AG08395 (cell line): ENCODE results near the gene MS4A6A.

Experiments
- DNase-seq: peaks from one replicate; pipeline ENCODE4 v3.0.0; 2012; ENCODE audit warnings: mixed read lengths, low spot score

MS4A6A gene

DNA sequence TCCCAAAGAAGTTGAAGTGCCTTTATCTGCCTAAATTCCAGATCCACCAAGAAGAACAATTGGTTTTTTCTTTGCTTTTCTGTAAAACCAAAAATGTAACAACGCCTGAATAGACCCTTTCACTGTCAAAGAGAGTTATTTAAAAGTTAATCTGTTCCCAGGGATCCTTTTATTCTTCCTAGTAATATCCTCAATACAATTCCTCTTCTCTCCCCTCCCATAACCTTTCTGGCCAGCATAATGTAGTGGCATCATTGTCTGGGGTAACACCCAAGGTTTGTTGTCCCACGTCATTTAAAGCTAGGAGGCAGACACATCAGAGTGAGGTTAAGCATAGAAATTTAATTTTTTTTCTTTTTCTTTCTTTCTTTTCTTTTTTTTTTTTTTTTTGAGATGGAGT lies 54.5 kb downstream of the MS4A6A start:
- no peak for DNase-seq

DNA sequence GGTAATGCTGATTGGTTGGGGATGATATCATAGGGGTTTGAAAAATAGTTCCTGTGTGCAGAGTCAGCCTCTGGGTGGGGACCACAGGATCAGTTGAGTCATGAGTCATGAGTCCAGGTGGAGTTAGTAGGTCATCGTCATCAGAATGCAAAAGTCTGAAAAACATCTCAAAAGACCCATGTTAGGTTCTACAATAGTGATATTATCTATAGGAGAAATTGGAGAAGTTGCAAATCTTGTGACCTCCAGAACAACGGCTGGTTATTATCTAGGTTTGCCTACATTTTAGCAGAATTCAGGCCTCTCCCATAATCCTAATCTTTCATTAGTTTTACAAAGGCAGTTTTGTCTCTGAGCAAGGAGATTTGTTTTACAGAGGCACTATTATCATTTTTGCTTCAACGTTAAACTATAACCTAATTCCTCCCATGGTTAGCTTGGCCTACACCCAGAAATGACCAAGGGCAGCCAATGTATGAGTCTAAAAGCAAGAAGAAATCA lies 55.5 kb downstream of the MS4A6A start:
- DNase-seq: no peak

DNA sequence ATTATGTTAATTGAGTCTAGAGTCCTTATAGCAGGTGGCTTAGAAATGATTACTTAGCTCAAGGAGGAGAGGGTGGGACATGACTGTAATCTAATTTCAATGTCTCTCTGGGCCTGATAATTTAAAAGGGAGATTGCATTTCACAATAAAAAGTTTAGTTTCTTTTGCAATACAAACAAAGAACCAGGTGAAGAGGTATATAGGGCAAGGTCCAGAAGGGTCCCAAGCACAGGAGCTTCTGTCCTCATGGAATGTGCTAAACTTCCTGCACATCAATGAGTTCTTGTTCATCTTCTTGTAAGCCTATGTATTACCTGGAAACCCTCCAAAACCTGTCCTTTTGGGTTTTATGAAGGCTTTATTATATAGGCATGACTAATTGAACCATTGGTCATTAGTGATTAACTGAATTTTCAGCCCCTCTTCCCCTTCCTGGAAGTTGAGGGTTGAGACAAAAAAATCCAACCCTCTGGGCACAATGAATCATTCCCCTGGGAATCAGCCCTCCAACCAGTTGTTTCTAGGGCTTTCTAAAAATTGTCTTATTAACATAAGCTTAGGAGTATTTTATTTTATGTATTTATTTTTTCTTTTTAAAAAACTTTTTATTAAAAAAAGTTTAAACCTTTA lies 56.8 kb downstream of the MS4A6A start:
- no peak for DNase-seq

DNA sequence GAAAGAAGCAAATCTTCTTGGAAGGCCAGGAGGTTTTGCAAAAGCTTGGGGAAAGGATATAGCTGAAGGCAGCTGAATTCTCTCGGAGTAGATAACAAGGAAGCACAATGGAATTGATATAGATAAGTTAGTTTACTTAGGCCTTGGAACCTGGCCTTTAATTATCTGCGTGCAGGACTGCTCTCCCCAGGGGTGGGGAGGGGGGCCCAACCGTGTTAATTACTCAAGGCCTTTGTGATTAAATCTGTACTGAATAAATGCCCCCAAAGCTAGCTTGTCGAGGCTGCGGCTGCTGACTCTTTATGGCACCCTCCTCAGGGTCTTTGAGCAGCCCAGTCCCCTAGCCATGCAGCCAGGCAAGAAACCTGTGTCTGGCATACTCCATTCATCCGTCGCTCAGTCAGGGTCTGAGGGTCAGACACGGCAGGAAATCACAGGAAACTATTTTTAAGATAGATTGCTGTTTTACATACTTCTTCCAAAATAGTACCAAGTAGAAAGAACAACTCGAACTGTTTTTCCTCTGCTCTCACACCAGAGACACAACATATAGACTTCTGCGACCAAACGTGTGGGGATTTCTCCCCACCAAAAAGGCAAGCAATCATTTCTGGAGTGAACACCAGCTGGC lies 58.0 kb downstream of the MS4A6A start:
- no peak for DNase-seq
